SK-N-SH (cell line): ENCODE data around the gene GNAI1. TPM values are rescaled to one million over a fixed set of nuclear protein-coding genes. Genes with fewer than 3 reads are reported as not detected.

Source experiments
- CTCF ChIA-PET: fragments of 300-600, 350-600 bp; formaldehyde crosslinking; extraction: SDS; loops from one replicate; lab custom pipeline; 2021; lab: Yijun Ruan, JAX
- POLR2A ChIA-PET: fragments of 350-600 bp; sonication (Branson Sonifier 250); formaldehyde crosslinking; extraction: SDS; loops from one replicate; lab custom pipeline; 2020; ENCODE audit warnings: antibody characterized with exemption, inconsistent platforms; lab: Yijun Ruan, JAX
- DNase-seq: peaks from one replicate; pipeline ENCODE4 v3.0.0; 2012
- H2AFZ ChIP-seq: fragments of 200-600 bp; sonication (generic); 2 replicates; pipeline ENCODE4 v1.8.1; 2016; ENCODE audit warnings: antibody characterized with exemption, mild to moderate bottlenecking, low read depth
- H3F3A ChIP-seq: fragments of 200-600 bp; sonication (generic); replicated peaks from 2 replicates; pipeline ENCODE3; 2016; ENCODE audit warnings: antibody characterized with exemption, mild to moderate bottlenecking; ENCODE audit not compliant: insufficient read depth
- H3K27ac ChIP-seq, 2 experiments: fragments of 200-500 bp in 1 of 2; fragments of 200-600 bp in 1 of 2; sonication (Bioruptor generic) in 1 of 2; sonication (generic), shearing (Covaris generic) in 1 of 2; 2 replicates each; pipeline versions ENCODE4 v1.5.1 to v1.6.1; 2014 to 2016; ENCODE audit warnings: low read depth in 2 of 2, inconsistent platforms in 1 of 2, low read length in 1 of 2, mild to moderate bottlenecking in 1 of 2, mixed read lengths in 1 of 2
- H3K27me3 ChIP-seq: fragments of 200-600 bp; sonication (generic), shearing (Covaris generic); 2 replicates; pipeline ENCODE4 v1.6.1; 2016; ENCODE audit warnings: mixed run types; ENCODE audit not compliant: insufficient read depth
- H3K36me3 ChIP-seq, 2 experiments: fragments of 200-500 bp in 1 of 2; fragments of 200-600 bp in 1 of 2; sonication (Bioruptor generic) in 1 of 2; sonication (generic) in 1 of 2; replicated peaks in 1 of 2; 2 replicates each; pipeline versions ENCODE3 to v1.5.1; 2014 to 2016; ENCODE audit warnings: low read length in 1 of 2, mild to moderate bottlenecking in 1 of 2; ENCODE audit not compliant: insufficient read depth in 2 of 2, control insufficient read depth in 1 of 2
- H3K4me1 ChIP-seq, 2 experiments: fragments of 200-500 bp in 1 of 2; fragments of 200-600 bp in 1 of 2; sonication (Bioruptor generic) in 1 of 2; sonication (generic), shearing (Covaris generic) in 1 of 2; 2 replicates each; pipeline versions ENCODE4 v1.5.1 to v1.6.1; 2014 to 2016; ENCODE audit warnings: low read depth in 1 of 2, low read length in 1 of 2, mixed run types in 1 of 2; ENCODE audit not compliant: insufficient read depth in 2 of 2, control insufficient read depth in 1 of 2
- H3K4me2 ChIP-seq: fragments of 200-600 bp; sonication (generic), shearing (Covaris generic); 2 replicates; pipeline ENCODE4 v1.6.1; 2017; ENCODE audit warnings: mixed run types
- H3K4me3 ChIP-seq, 2 experiments: fragments of 200-500 bp in 1 of 2; fragments of 200-600 bp in 1 of 2; sonication (Bioruptor generic) in 1 of 2; sonication (generic), shearing (Covaris generic) in 1 of 2; 2 replicates each; pipeline versions ENCODE4 v1.5.1 to v1.8.1; 2014 to 2016; ENCODE audit warnings: low read depth in 2 of 2, inconsistent platforms in 1 of 2, low read length in 1 of 2, mild to moderate bottlenecking in 1 of 2, mixed read lengths in 1 of 2, moderate library complexity in 1 of 2
- H3K79me2 ChIP-seq: fragments of 200-600 bp; sonication (generic); 2 replicates; pipeline ENCODE4 v1.8.1; 2017; ENCODE audit warnings: mild to moderate bottlenecking; ENCODE audit not compliant: insufficient read depth
- H3K9ac ChIP-seq: fragments of 200-600 bp; sonication (generic); 2 replicates; pipeline ENCODE4 v1.6.1; 2017; ENCODE audit warnings: mixed run types
- H3K9me2 ChIP-seq: fragments of 200-600 bp; sonication (generic); 2 replicates; pipeline ENCODE4 v1.6.1; 2017; ENCODE audit warnings: mixed run types
- H3K9me3 ChIP-seq: fragments of 200-600 bp; sonication (generic); 2 replicates; pipeline ENCODE4 v1.6.1; 2017; ENCODE audit warnings: mixed run types, mild to moderate bottlenecking, moderate library complexity
- H4K20me1 ChIP-seq: fragments of 200-600 bp; sonication (generic); 2 replicates; pipeline ENCODE4 v1.6.1; 2017; ENCODE audit warnings: mild to moderate bottlenecking, mixed run types; ENCODE audit not compliant: insufficient read depth
- ELF1 ChIP-seq: IDR thresholded peaks from 2 replicates; pipeline ENCODE4 v1.4.0; 2012
- EP300 ChIP-seq, 2 experiments: IDR thresholded peaks; 2 replicates each; pipeline versions ENCODE4 v1.4.0 to v1.6.1; 2012; ENCODE audit warnings: borderline replicate concordance in 1 of 2, low read depth in 1 of 2, low read length in 1 of 2
- EZH2phosphoT487 ChIP-seq: fragments of 200-600 bp; sonication (generic); IDR thresholded peaks from 2 replicates; pipeline ENCODE4 v1.6.1; 2017; ENCODE audit warnings: low read depth, mixed run types, mild to moderate bottlenecking, antibody characterized with exemption, moderate library complexity, borderline replicate concordance
- FOSL2 ChIP-seq: IDR thresholded peaks from 2 replicates; pipeline ENCODE4 v1.4.0; 2012; ENCODE audit warnings: low read depth, mild to moderate bottlenecking, moderate library complexity, borderline replicate concordance
- FOXM1 ChIP-seq: IDR thresholded peaks from 2 replicates; pipeline ENCODE4 v1.4.0; 2012; ENCODE audit warnings: low read depth, mild to moderate bottlenecking
- MXI1 ChIP-seq: IDR thresholded peaks from 2 replicates; pipeline ENCODE4 v1.6.1; 2012; ENCODE audit warnings: mild to moderate bottlenecking, low read depth, low read length, improper control_type of control experiment
- NRF1 ChIP-seq: IDR thresholded peaks from 2 replicates; pipeline ENCODE4 v1.6.1; 2012; ENCODE audit warnings: low read depth, mild to moderate bottlenecking, low read length
- POLR2AphosphoS5 ChIP-seq: IDR thresholded peaks from 2 replicates; pipeline ENCODE4 v1.6.1; 2012; ENCODE audit warnings: low read depth, low read length
- RXRA ChIP-seq: IDR thresholded peaks from 2 replicates; pipeline ENCODE4 v1.4.0; 2012; ENCODE audit warnings: low read depth, mild to moderate bottlenecking, borderline replicate concordance
- SIN3A ChIP-seq: IDR thresholded peaks from 2 replicates; pipeline ENCODE4 v1.6.1; 2012; ENCODE audit warnings: low read depth, mild to moderate bottlenecking, low read length, moderate library complexity, borderline replicate concordance
- TAF1 ChIP-seq: IDR thresholded peaks from 2 replicates; pipeline ENCODE4 v1.6.1; 2012; ENCODE audit warnings: low read depth, mild to moderate bottlenecking, low read length, moderate library complexity, borderline replicate concordance
- TCF12 ChIP-seq: IDR thresholded peaks from 2 replicates; pipeline ENCODE4 v1.4.0; 2012
- TEAD4 ChIP-seq: IDR thresholded peaks from 2 replicates; pipeline ENCODE4 v1.4.0; 2012; ENCODE audit warnings: mild to moderate bottlenecking, borderline replicate concordance; ENCODE audit not compliant: insufficient read depth
- YY1 ChIP-seq: IDR thresholded peaks from 2 replicates; pipeline ENCODE4 v1.4.0; 2012; ENCODE audit warnings: low read depth, mild to moderate bottlenecking
- WGBS: methylation state at CpG from one replicate; pipeline ENCODE4 v1.1.6; 2017; ENCODE audit warnings: low lambda C conversion rate; 5-methylcytosine and 5-hydroxymethylcytosine counted together
- polyA plus RNA-seq, 3 experiments: library from polyadenylated mRNA; depleted of rRNA; stranded (reverse); fragments of >200 nt; gene quantifications; 2 replicates each; pipeline ENCODE4 v1.2.3, GENCODE V29; 2012
- TF ChIP-seq, protein P1 (sequence below): IDR thresholded peaks from 2 replicates; pipeline ENCODE4 v1.4.0; 2012; ENCODE audit warnings: low read depth, borderline replicate concordance
- TF ChIP-seq, protein P2 (sequence below): fragments of 150-350 bp; IDR thresholded peaks from 2 replicates; pipeline ENCODE4 v1.6.1; 2017; ENCODE audit warnings: antibody characterized with exemption, low read length, low read depth, borderline replicate concordance
- TF ChIP-seq, protein P3 (sequence below): fragments of 150-350 bp; IDR thresholded peaks from 2 replicates; pipeline ENCODE4 v1.6.1; 2016; ENCODE audit warnings: mild to moderate bottlenecking, low read depth, low read length
- TF ChIP-seq, protein P4 (sequence below): IDR thresholded peaks from 2 replicates; pipeline ENCODE4; 2012
- TF ChIP-seq, protein P5 (sequence below): IDR thresholded peaks from 2 replicates; pipeline ENCODE4 v1.4.0; 2012; ENCODE audit warnings: low read depth, borderline replicate concordance

Gene GNAI1
- polyA plus RNA-seq, 1 of the 3 experiments (the other 2 are of a cell fraction) = 69.1 TPM

DNA sequence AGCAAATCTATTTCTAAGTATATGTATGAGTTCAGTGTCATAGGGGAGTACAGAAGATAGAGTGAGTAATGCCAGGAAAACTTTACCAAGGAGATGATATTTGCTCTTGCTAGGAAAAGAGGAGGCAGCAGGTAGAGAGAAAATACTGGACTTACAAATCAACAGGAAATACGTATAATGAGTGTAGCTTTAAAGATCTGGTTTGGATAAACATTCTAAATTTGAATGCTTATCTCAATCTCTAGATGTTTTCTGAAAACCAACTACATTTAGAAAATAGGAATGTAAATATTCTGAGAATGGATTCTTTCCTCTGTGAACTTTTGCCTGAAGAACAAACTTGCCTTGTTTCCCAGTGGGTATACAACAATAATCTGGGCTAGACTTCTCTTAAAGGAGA, 46.9 kb upstream of the GNAI1 start:
- DNase-seq = no peak
- peaks cover 4 to 14% of the 10 kb centered on the region in 2 experiments; a peak in 2 of 4 replicates for H3K4me1 ChIP-seq
- H3K9me2 ChIP-seq = no peaks in the 10 kb centered on the region
- TF ChIP-seq YY1 (no peak), SIN3A (no peak), ELF1 (no peak), TCF12 (0 out of 2 replicates have a peak, but pooled peaks have one; percentile 1), EP300 (IDR thresholded peaks at IDR 0.05; ENCODE audit: borderline replicate concordance in 1 of 2, low read depth in 1 of 2, low read length in 1 of 2) (no peak), MXI1 (no peak)
- TF ChIP-seq, protein P1, sequence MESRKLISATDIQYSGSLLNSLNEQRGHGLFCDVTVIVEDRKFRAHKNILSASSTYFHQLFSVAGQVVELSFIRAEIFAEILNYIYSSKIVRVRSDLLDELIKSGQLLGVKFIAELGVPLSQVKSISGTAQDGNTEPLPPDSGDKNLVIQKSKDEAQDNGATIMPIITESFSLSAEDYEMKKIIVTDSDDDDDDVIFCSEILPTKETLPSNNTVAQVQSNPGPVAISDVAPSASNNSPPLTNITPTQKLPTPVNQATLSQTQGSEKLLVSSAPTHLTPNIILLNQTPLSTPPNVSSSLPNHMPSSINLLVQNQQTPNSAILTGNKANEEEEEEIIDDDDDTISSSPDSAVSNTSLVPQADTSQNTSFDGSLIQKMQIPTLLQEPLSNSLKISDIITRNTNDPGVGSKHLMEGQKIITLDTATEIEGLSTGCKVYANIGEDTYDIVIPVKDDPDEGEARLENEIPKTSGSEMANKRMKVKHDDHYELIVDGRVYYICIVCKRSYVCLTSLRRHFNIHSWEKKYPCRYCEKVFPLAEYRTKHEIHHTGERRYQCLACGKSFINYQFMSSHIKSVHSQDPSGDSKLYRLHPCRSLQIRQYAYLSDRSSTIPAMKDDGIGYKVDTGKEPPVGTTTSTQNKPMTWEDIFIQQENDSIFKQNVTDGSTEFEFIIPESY = no peak
- H2AFZ ChIP-seq = peak overlapping the region; percentile 32; the same call in 1 of the 2 replicates
- ChIA-PET CTCF (interaction anchor here (1.0 to 4.0 kb wide), 6 partner anchors 8 to 790 kb away, joined by 3 to 15 read pairs (median 8); partner anchors contain the start of gene GNAI1), POLR2A (no interaction called here)
- no peak overlapping the region for H3K9ac ChIP-seq
- H3K4me3 ChIP-seq = no peak overlapping the region
- peak overlapping the region; percentile 17 for H3K4me2 ChIP-seq
- WGBS = 43% methylated on average over 1 of the region's 1 CpG
- no peaks in the 10 kb centered on the region for H3K27me3 ChIP-seq
- H3F3A ChIP-seq = no peaks in the 10 kb centered on the region
- H3K27ac ChIP-seq = peak overlapping the region; percentile 21 to 80; a peak in 2 of 4 replicates
- no peaks in the 10 kb centered on the region for H3K9me3 ChIP-seq
- no peaks in the 10 kb centered on the region for H3K79me2 ChIP-seq
- H4K20me1 ChIP-seq = no peaks in the 10 kb centered on the region
- no peaks in the 10 kb centered on the region for H3K36me3 ChIP-seq

DNA sequence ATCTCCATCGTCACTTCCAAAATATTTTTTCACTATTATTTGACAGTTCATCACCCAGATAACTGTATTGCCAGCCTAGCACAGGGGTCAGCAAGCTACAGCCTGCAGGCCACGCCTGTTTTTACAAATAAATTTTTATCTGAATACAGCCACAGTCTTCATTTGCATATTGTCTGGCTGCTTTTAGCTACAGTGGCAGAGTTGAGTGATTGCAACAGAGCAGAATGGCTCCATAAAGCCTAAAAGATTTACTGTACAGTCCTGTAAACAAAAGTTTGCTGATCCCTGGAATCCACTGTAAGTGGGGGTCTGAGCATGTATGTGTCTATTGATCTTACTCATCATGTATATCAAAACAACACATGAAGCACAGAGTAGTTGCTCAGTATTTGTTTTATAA, 45.9 kb upstream of the GNAI1 start:
- Histone ChIP-seq H3K4me2 (peak overlapping the region; percentile 17; the same call in 1 of the 2 replicates), H3K4me1 (peaks cover 4 to 14% of the 10 kb centered on the region in 2 experiments; a peak in 2 of 4 replicates), H3F3A (no peaks in the 10 kb centered on the region), H2AFZ (peak overlapping the region; percentile 32; the same call in 1 of the 2 replicates), H3K4me3 (no peak overlapping the region), H3K79me2 (no peaks in the 10 kb centered on the region), H3K9me2 (no peaks in the 10 kb centered on the region), H3K9me3 (no peaks in the 10 kb centered on the region), H3K27ac (peak overlapping the region in 1 of 2 experiments; percentile 80; a peak in 1 of 4 replicates), H4K20me1 (no peaks in the 10 kb centered on the region), H3K9ac (no peak overlapping the region), H3K27me3 (no peaks in the 10 kb centered on the region), H3K36me3 (no peaks in the 10 kb centered on the region)
- CTCF ChIA-PET = interaction anchor here (0.7 to 4.0 kb wide), 12 partner anchors 8 to 423 kb away, joined by 3 to 15 read pairs (median 4); partner anchors contain the start of gene GNAI1
- POLR2A ChIA-PET = no interaction called here
- WGBS = 82% methylated on average over 2 of the region's 2 CpGs
- DNase-seq = no peak
- TF ChIP-seq, protein P2, sequence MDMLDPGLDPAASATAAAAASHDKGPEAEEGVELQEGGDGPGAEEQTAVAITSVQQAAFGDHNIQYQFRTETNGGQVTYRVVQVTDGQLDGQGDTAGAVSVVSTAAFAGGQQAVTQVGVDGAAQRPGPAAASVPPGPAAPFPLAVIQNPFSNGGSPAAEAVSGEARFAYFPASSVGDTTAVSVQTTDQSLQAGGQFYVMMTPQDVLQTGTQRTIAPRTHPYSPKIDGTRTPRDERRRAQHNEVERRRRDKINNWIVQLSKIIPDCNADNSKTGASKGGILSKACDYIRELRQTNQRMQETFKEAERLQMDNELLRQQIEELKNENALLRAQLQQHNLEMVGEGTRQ = no peak
- TF ChIP-seq, protein P3, sequence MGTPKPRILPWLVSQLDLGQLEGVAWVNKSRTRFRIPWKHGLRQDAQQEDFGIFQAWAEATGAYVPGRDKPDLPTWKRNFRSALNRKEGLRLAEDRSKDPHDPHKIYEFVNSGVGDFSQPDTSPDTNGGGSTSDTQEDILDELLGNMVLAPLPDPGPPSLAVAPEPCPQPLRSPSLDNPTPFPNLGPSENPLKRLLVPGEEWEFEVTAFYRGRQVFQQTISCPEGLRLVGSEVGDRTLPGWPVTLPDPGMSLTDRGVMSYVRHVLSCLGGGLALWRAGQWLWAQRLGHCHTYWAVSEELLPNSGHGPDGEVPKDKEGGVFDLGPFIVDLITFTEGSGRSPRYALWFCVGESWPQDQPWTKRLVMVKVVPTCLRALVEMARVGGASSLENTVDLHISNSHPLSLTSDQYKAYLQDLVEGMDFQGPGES = no peak
- no peak for TF ChIP-seq POLR2AphosphoS5
- TF ChIP-seq RXRA = no peak
- no peak for TF ChIP-seq TEAD4
- TF ChIP-seq NRF1 = no peak
- TF ChIP-seq, protein P4, sequence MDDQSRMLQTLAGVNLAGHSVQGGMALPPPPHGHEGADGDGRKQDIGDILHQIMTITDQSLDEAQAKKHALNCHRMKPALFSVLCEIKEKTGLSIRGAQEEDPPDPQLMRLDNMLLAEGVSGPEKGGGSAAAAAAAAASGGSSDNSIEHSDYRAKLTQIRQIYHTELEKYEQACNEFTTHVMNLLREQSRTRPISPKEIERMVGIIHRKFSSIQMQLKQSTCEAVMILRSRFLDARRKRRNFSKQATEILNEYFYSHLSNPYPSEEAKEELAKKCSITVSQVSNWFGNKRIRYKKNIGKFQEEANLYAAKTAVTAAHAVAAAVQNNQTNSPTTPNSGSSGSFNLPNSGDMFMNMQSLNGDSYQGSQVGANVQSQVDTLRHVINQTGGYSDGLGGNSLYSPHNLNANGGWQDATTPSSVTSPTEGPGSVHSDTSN = no peak
- TF ChIP-seq EZH2phosphoT487 = no peak
- TF ChIP-seq, protein P1 = no peak
- no peak for TF ChIP-seq FOSL2
- TF ChIP-seq, protein P5, sequence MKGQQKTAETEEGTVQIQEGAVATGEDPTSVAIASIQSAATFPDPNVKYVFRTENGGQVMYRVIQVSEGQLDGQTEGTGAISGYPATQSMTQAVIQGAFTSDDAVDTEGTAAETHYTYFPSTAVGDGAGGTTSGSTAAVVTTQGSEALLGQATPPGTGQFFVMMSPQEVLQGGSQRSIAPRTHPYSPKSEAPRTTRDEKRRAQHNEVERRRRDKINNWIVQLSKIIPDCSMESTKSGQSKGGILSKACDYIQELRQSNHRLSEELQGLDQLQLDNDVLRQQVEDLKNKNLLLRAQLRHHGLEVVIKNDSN = no peak
- no peak for TF ChIP-seq FOXM1
- TF ChIP-seq TAF1 = no peak
